H1 (cell line): ENCODE measurements around the gene UFD1. TPM values are rescaled to one million over a fixed set of nuclear protein-coding genes. Genes with fewer than 3 reads are reported as not detected.

Source experiments
- CBX8 ChIP-seq: fragments of 300-800, 300-1000 bp; sonication (generic); IDR thresholded peaks from 2 replicates; pipeline ENCODE4 v1.7.1; 2016; ENCODE audit warnings: low read depth, low read length, borderline replicate concordance
- EP300 ChIP-seq, 2 experiments: IDR thresholded peaks; 1 replicate in 1 of 2; 2 replicates in 1 of 2; pipeline ENCODE4 v1.6.1; 2011 to 2012; ENCODE audit warnings: low read depth in 2 of 2, low read length in 2 of 2, mild to moderate bottlenecking in 2 of 2, borderline replicate concordance in 1 of 2, inconsistent platforms in 1 of 2, moderate library complexity in 1 of 2
- SP1 ChIP-seq: IDR thresholded peaks from 2 replicates; pipeline ENCODE4 v1.6.1; 2011; ENCODE audit warnings: low read depth, low read length
- polyA plus RNA-seq, 7 experiments: library from polyadenylated mRNA; depleted of rRNA in 3 of 7; stranded (reverse) in 5 of 7; unstranded in 2 of 7; fragments of >200 nt in 5 of 7; fragments of 200-250 nt in 2 of 7; gene quantifications; 1 replicate in 5 of 7; 2 replicates in 1 of 7; 4 replicates in 1 of 7; pipeline versions ENCODE4 v1.2.1 to v1.2.3, GENCODE V29; 2011 to 2013; ENCODE audit warnings: missing spikeins in 2 of 7, mixed read lengths in 2 of 7
- total RNA-seq: library from RNA; stranded (reverse); fragmentation: NEBNext Ultra II Directional; extraction: Animal tissue kit (Norgen Biotek cat#: 25700); gene quantifications from 2 replicates; pipeline ENCODE4 v1.2.1, GENCODE V29; 2021

UFD1 gene
- total and polyA plus RNA-seq, 2 of the 8 experiments (the other 6 are each of a cell fraction or from before 2014, with no cell fraction given), result 74.6 to 116 TPM

DNA sequence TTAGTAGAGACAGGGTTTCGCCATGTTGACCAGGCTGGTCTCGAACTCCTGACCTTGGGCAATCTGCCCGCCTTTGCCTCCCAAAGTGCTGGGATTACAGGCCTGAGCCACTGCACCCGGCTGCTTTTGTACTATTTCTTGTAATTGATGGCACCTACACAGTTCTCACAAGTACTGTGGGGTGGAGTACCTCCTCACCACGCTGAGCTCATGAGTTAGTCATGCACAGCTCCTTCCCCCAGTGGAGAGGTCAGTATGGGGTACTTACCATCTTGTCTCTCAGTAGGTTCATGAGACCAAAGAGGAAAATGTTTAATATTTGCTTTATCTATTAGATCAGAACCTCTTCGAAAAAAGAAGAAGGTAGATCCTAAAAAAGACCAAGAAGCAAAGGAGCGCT is 44.6 kb downstream of the UFD1 start (continued):
- TF ChIP-seq EP300 (IDR thresholded peaks at IDR 0.05; ENCODE audit: borderline replicate concordance in 1 of 2, low read depth in 2 of 2, low read length in 2 of 2), result no peak
- no peak for TF ChIP-seq CBX8
- TF ChIP-seq SP1, result no peak
